CD1c-positive myeloid dendritic cell (primary cell): ENCODE results near the gene KIAA1549.

Source experiments
- DNase-seq: peaks from one replicate; pipeline ENCODE4 v3.0.0-alpha.2; 2016; ENCODE audit errors: extremely low spot score

KIAA1549 gene

DNA sequence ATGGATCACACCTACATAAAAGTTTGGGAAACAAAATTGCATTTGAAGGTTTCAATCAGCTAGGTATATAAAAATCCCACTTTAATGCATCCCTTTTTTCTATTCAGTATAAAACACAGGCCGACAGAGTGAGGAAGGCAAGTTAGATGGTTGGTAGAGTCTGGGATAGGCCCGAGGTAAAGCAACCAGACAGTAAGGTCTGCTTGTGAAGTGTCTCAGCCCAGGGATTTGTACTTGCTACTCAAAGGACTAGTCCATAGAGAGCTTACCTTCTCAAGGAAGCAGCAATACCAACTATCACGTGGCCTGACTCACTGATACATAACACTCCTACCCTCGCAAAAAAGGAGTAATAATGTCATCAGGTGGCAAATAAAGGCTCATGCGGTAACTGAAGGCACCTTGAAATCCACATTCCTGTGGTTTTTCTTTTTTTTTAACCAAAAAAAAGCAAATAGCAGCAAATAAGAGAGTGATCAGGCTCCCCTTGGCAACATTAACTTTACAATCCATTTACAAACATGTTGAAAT, 127.0 kb downstream of the KIAA1549 start:
- DNase-seq: no peak

- DNase-seq: no peak
Measured at GRCh38 chr7:138853448-138853847, 127.7 kb downstream of the KIAA1549 start.

DNA sequence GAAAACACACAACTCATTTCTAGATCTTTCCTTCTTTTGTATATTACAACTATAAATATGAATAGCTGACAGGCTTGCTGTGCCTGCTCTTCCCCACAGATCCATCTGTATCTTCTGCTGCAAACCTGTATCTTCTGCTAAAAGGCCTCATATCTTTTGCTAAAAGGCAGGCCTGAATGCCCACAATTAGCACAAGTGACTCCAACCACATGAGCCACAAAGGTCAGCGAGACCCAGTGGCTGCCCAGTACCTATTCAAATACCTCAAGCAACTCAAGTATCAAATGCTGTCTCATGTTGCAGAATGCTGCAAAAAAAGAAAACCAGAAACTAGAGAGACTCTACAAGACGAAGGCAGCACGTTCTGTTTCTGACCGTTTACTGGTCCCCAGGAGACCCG, 128.7 kb downstream of the KIAA1549 start:
- DNase-seq: no peak

GRCh38 chr7:138849701-138850100, 131.5 kb downstream of the KIAA1549 start:
- DNase-seq: no peak

GRCh38 chr7:138848056-138848980, 132.9 kb downstream of the KIAA1549 start:
- no peak for DNase-seq

- DNase-seq: no peak
Measured at GRCh38 chr7:138845711-138846110, 135.5 kb downstream of the KIAA1549 start.

DNA sequence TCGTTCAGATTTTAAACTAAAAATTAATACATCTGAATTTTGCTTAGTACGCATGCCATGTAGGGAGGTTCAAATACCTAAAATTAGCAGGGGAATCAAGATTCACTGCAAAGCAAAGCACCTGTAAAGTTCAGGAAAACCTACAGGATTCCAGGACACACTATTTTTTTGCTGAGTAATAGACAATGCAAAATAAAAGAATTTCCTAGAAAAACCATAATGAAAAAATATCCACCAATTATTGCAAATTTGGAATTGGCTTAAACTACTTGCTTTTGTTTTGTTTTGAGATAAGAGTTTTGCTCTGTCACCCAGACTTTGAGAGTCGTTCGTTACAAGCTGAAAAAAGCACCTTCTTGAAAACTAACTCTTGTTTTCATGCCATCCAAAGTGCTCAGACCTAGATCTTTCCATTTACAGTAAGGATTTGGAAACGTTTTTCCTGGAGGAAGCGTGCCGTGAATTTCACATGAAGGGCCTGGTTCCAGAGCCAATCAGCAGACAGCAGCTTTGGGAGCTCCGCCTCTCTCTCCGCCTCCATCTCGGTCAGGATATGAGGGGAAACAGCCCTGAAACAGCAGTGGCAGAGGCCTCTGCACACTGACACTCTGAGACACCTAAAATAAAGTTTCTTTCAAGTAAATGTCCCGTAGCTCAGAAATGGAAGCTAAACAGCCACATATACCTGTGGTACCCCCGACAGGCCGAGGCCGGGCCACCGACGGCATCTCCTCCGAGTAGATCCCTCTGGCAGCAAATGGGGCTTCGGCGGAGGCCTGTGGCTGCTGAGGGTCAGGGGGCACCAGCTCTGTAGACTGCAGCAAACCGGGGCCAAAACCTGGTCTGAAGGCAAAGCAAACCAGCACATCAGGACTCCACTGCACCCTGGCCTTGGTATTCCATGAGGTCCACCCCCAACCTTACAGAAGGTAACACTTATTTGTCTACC, 137.3 kb downstream of the KIAA1549 start:
- DNase-seq: no peak

- DNase-seq: no peak
Measured at GRCh38 chr7:138842111-138842510, 139.1 kb downstream of the KIAA1549 start.

GRCh38 chr7:138838166-138838565, 143.0 kb downstream of the KIAA1549 start:
- no peak for DNase-seq

DNA sequence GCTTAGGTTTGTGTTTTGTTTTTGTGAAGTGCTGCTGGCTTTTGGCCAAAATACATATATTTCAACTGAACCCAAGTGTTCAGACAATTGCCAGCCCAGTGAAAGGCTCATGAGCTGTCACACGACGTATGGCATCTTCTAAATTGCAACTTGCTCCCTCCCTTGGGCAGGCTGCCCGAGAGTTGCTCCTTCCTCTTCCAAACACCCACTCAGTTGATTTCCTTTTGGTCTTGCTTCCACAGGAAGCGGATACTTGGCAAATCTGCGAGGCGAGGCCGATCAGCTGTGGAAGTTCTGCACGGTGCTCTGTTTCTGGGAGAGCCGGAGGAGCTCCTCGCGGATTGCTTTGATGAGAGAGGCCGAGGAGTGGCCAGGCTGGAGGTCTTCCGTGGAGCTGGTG, 143.6 kb downstream of the KIAA1549 start:
- DNase-seq: no peak

GRCh38 chr7:138835087-138835486, 146.1 kb downstream of the KIAA1549 start:
- DNase-seq: no peak

GRCh38 chr7:138834583-138834982, 146.6 kb downstream of the KIAA1549 start:
- no peak for DNase-seq

- DNase-seq: no peak
Measured at GRCh38 chr7:138833596-138833995, 147.6 kb downstream of the KIAA1549 start.

DNA sequence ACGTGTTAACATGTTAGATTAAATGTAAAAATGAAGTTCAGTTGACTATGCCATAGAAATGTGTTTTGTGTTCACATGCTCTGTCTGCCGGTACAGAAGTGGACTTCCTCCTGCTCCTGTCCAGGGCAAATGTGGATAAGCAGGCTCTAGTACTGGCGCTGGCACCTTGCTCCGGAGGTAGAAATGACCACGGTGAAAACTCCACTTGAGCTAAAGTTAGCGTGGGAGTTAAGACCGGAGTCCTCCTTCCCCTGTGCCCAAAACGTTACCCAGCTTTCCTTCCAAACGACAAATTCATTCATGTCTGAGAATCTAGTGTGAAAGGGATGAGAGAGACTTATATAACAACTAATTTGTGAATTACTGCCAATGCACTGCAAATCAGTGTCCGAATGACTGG, 148.2 kb downstream of the KIAA1549 start:
- DNase-seq: no peak

DNA sequence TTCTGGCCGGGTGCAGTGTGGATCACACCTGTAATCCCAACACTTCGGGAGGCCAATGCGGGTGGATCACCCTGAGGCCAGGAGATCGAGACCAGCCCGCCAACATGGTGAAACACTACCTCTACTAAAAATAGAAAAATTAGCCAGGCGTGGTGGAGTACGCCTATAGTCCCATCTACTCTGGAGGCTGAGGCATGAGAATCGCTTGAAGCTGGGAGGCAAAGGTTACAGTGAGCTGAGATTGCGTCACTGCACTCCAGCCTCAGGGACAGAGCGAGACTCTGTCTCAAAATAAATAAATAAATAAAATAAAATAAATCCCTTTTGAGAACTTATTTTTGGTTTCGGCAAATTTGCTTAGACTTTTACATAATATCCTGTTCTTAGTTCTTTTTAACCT, 151.9 kb downstream of the KIAA1549 start:
- no peak for DNase-seq

GRCh38 chr7:138828302-138828701, 152.9 kb downstream of the KIAA1549 start:
- DNase-seq: no peak

GRCh38 chr7:138825049-138825721, 156.0 kb downstream of the KIAA1549 start:
- DNase-seq: no peak

GRCh38 chr7:138822867-138823535, 158.2 kb downstream of the KIAA1549 start:
- DNase-seq: no peak

- no peak for DNase-seq
Measured at GRCh38 chr7:138821912-138822311, 159.3 kb downstream of the KIAA1549 start.

DNA sequence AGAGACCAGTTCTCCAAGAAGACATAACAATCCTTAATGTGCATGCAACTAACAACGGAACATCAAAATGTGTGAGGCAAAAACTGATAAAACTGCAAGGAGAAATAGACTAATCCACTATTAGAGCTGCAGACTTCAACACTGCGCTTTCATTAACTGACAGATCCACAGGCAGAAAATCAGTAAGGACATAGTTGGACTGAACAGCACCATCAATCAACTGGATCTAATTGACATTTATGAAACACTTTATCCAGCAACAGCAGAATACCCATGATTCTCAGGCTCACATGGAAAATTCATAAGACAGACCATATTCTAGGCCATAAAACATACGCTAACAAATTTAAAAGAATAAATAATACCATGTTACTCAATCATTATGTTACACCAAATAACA, 161.6 kb downstream of the KIAA1549 start:
- DNase-seq: no peak

DNA sequence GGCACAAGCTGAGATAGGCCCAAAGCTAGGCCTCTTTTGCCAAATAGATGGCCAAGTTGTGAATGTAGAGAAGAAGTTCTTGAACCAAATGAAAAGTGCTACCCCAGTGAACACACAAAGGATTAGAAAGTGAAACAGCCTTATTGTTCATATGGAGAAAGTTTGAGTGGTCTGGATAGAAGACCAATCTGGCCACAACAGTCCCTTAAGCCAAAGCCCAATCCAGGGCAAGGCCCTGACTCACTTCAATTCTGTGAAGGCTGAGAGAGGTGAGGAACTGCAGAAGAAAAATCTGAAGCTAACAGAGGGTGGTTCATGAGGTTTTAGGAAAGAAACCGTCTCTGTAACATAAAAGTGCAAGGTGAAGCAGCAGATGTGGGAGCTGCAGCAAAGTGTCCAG, 164.5 kb downstream of the KIAA1549 start:
- no peak for DNase-seq
